AG10803 (cell line): ENCODE data around the gene SMPDL3A.

Source experiments
- DNase-seq: peaks from one replicate; pipeline ENCODE4 v3.0.0; 2010; ENCODE audit warnings: low read depth
- H3K4me3 ChIP-seq: 2 replicates; pipeline ENCODE4 v1.5.1; 2011; ENCODE audit warnings: mild to moderate bottlenecking, low read length, control low read depth
- TF ChIP-seq, protein P1 (sequence below): conservative IDR thresholded peaks from 2 replicates; pipeline ENCODE4 v1.5.1; 2011; ENCODE audit warnings: mild to moderate bottlenecking, low read length, control low read depth, inconsistent platforms

Gene SMPDL3A

DNA sequence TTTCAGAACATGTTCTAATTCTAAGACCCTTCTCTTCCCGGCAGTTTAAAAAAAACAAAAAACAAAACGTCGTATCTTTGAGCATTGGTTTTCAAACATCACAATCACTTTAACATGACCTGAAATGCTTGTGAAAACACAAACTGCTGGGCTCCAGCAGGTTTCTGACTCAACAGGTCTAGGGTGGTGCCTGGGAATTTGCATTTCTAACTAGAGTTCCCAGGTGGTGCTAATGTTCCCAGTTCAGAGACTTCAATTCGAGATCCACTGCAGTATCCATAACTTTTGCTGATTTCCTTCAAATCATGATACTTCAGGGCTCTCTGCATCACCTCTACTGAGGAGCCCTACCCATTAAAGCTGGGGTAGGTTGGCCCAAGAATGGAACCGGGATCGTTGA lies 850 bp upstream of the SMPDL3A start:
- no peak overlapping the region; the same call in 1 of the 2 replicates for H3K4me3 ChIP-seq

DNA sequence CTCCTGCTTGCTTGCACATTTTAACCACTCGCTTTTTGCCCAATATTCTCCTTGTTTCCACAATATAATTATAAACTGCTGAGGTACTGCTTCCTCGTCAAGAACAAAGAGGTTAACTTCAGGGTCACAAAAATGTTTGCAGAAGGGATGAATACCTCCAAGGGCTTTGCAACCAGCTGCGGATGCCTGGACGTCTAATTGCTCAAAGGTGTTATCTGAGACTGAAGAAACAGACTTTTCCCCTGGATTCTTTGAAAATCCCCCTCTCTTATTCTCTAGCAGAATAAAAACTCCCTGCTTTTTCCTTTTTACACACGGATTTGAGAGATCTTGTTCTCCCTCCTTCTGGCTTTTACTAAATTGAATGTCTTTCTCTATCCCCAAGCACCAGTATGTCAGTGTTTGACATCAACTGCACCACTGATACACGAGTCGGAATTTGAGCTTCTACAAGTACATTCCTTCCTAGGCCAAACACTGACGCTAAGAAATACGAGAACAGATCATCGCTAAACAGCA lies 336 bp upstream of the SMPDL3A start:
- H3K4me3 ChIP-seq = peak overlapping the region; percentile 85
- no peak for DNase-seq
- TF ChIP-seq, protein P1, sequence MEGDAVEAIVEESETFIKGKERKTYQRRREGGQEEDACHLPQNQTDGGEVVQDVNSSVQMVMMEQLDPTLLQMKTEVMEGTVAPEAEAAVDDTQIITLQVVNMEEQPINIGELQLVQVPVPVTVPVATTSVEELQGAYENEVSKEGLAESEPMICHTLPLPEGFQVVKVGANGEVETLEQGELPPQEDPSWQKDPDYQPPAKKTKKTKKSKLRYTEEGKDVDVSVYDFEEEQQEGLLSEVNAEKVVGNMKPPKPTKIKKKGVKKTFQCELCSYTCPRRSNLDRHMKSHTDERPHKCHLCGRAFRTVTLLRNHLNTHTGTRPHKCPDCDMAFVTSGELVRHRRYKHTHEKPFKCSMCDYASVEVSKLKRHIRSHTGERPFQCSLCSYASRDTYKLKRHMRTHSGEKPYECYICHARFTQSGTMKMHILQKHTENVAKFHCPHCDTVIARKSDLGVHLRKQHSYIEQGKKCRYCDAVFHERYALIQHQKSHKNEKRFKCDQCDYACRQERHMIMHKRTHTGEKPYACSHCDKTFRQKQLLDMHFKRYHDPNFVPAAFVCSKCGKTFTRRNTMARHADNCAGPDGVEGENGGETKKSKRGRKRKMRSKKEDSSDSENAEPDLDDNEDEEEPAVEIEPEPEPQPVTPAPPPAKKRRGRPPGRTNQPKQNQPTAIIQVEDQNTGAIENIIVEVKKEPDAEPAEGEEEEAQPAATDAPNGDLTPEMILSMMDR = no peak

More for the DNA sequence above, 850 bp upstream of the SMPDL3A start:
- TF ChIP-seq, protein P1 = no peak
- DNase-seq = no peak

DNA sequence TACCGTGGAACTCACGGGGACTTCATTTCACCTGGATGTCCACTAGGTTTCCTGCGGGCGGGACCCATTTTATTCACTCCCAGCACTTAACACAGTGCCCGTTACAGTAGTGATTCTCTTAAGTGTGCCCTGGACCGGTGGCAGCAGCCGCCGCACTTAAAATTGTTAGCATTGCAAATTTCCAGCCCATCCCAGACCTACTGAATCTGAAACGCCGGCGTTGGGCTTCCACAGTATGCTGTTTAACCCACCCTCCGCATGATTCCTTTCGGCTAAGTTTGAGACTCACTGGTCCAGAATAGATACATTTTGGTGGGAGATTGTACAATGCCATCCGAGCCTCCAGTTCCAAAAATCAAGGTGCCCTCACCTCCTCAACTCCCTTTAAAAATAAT lies 967 bp downstream of the SMPDL3A start:
- peak overlapping the region; percentile 85 for H3K4me3 ChIP-seq

DNA sequence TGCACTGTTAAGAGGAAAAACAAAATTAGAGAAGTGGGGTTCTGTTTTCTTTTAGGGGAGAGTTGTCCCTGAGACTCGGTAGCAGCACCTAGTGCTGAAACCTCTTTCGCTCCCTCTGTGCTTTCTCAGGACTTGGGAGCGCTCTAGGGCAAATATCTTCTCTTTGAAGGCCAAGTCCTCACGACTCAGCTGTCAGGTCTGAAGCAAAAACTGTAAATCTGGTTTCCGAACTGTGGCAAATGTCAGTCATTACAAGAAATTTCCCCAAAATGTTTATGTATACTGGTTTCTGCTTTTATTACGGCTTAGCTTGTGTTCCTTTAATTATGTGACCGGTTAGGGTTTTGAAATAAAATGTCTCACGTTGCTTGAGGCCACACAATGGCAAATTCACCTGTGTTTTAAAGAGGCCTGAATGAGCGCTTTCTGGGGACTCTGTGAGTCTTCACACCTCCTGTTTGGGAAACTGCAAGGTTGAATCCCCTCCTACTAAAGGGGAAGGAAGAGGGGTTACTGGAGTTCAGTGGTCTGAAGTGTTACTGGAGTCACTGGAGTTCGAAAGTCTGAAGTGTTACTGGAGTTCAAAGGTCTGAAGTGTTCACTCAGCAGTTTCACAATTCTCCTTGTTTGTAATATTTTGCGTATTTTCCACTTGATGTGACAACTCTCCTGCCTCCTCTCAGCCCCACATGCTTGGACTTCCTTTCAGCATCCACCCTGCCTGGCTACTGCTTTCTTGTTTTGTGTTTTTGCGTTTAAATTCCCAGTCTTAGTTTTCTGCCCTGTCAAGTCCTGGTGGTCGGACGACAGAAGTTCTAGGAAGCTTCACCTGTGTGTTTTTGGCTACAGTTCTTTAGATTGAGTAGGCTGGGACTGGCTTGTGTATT lies 1.6 kb downstream of the SMPDL3A start:
- TF ChIP-seq, protein P1 = no peak; the same call in 1 of the 2 replicates
- peak overlapping the region; percentile 85 for H3K4me3 ChIP-seq

More for the DNA sequence above, 967 bp downstream of the SMPDL3A start:
- TF ChIP-seq, protein P1 = no peak
- DNase-seq = no peak

DNA sequence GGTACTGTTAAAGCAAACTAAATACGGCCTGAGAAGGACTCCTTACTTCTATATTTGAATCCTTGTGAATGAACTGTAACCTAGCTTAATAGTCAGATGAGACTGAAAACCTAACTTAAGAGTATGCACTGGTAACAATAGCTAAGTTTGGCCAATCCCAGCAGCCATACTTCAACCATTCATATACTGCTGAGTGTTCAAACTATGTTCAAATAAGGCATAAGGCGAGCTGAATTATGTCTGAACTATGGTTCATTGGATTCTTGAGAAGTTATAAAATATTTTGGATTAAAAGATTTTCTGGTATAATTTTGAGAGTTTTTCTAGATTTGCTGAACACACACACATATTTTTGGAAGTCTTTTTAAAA lies 2.2 kb downstream of the SMPDL3A start:
- DNase-seq = no peak
- no peak overlapping the region for H3K4me3 ChIP-seq
- TF ChIP-seq, protein P1 = no peak

More for the DNA sequence above, 1.6 kb downstream of the SMPDL3A start:
- DNase-seq = peak; percentile 11

DNA sequence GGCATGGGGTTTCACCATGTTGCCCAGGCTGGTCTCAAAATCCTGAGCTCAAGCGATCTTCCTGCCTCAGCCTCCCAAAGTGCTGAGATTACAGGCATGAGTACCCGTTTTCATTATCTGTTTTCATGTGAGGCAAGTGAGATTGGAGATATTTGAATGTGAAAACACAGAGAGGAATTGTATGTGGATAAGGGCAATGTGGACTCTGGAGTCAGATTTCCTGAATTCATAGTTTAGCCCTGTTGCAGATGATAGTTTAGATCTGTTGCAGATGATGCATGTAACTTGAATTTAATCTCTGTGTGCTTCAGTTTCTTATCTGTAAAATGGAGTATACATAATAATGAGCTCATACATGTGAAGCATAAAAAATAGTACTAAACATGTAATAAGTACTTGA lies 3.7 kb downstream of the SMPDL3A start:
- no peak overlapping the region for H3K4me3 ChIP-seq
- no peak for DNase-seq
- TF ChIP-seq, protein P1 = no peak

DNA sequence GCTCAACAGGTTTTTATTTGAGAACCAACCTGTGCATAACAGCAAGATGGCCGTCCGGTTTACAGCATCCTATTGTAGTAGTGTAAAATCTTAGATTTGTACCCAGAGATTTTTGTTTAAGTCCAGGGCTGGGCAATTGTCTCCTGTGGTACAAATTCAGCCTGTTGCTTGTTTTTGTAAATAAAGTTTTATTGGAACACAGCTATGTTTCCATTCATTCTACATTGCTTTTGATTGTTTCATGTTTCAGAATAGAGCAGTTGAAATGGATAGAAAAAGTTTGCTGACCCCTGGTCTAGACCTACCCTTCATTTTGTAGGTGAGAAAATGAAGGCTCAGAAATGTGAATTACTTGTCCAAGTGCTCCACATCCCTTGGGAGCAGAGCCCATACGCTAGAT lies 8.5 kb downstream of the SMPDL3A start:
- no peak overlapping the region for H3K4me3 ChIP-seq
- TF ChIP-seq, protein P1 = no peak
- no peak for DNase-seq
